Epidermal melanocyte (primary cell): ENCODE measurements around the gene C18orf63.
"Not testable (repeated sequence)": the region's sequence is repeated elsewhere in the genome, so short reads cannot be mapped to it uniquely, and the experiment has no call there.

Experiments used
- DNase-seq: peaks from one replicate; pipeline ENCODE4 v3.0.0; 2011; ENCODE audit warnings: low spot score; ENCODE audit not compliant: insufficient read length

The C18orf63 gene

DNA sequence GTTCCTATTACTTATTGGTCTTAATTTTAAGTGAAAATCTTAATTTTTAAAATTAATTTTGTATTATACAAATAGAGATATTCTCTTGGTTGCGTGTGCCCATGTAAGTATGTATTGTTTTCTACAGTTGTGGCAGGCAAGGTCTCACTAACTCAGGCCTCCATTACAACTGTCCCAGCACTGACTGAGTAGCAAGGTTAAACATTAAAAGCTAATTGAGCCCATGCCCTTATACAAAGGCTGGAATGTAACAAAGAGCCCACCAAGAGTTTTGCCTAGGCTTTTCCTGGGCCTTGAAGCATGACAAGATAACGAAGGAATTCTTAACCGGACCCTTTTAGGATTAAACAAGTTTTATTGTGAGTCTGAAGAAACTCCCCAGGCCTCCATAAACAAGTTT is 11.2 kb downstream of the C18orf63 start:
- not testable (repeated sequence) for DNase-seq

GRCh38 chr18:74328206-74328605 is 12.6 kb downstream of the C18orf63 start:
- no peak for DNase-seq

- DNase-seq = no peak
These were observed 14.1 kb downstream of the C18orf63 start for GRCh38 chr18:74329688-74330205.

DNA sequence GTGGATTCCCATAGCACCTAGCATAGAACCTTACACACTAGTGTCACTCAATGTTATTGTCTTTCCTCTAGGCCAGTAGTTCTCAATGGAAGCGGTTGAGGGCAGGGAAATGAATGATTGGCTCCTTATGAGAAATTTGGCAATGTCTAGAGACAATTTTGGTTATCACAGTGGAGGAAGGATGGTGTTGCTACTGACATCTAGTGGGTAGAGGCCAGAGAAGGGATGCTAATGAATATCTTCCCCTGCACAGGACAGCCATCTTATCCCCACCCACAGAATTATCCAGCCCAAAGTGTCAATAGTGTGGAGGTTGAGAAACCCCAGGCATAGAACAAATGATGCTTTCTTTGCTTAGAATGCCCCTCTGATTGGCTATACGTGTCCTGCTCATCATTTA is 15.8 kb downstream of the C18orf63 start:
- DNase-seq = no peak

DNA sequence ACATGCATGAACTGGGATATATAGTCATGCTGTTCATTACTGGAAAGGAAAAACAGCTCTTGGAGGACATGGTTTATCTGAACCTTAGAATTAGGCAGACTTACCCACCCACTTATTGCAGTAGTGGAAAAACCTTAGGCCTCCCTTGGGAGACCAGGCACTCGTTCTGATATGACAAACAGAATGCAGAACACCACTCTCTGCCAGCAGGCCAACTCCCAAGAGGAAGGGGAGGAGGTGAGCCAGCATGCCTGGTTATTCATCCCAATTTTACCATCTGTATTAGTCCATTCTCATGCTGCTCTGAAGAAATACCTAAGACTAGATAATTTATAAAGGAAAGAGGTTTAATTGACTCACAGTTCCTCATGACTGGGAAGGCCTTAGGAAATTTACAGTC is 17.5 kb downstream of the C18orf63 start:
- DNase-seq = no peak

DNA sequence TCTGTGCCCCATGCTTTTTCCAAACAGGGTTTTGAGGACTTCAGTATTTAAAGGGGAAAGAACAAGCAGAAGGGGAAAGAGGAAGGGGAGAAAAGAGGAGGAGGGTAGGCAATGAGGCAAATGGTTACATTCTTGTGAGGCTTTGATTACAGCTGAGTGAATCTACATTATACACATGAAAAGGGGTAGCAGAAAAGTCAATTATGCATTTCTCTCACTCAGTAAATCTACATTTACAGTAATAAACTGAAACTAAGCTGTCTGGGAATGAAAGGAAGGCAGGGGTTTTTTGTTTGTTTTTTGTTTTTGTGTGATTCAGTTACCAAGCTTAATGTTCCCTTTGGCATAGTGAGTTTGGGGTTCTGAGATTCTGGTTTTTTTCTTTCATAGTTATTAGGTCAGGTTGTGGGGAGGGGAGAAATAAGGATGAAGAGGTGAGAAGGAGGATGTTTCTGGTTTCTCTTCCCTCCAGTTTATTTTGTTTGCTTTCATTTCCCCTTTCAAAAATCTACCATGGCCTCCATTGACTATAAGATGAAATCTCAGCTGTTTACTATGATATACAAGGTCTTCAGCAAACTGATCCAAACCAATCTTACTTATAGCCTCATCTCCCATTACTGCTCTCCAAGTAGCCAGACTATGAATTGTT is 18.7 kb downstream of the C18orf63 start:
- no peak for DNase-seq

GRCh38 chr18:74336656-74337055 is 21.0 kb downstream of the C18orf63 start:
- no peak for DNase-seq

DNA sequence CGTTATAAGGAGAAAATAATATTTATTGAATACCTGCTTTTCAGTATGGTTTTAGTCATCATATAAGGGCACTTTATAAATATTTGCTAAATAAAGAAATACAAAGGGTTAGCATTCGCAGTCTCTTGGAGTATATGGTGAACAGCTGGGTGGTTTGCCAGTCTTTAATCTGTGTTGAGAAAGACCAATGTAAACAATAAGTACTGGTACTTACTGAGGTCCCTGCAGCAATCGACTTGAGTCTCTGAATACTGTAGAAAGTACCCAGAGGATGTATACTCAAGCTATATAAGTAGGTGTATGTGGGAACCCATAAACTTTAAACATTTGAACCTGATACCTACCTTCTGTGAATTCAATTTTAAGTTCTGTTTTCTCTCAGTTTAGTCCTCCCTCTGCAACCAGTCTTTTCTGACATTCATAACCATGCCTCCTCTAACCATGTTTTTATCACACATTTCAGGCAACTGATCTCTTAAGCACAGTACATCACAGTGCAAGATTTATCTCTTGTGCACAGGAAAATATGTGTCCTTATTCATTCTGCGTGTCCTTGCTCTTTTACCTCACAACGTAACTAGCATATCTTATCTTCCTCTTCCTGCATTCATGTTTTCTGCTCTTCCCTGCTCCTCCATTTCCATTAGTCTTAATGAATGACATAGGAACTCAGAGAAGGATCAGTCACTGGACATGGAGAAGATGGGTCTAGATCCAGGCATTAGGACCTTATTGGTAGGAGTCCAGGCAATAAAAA is 21.7 kb downstream of the C18orf63 start:
- DNase-seq = no peak

DNA sequence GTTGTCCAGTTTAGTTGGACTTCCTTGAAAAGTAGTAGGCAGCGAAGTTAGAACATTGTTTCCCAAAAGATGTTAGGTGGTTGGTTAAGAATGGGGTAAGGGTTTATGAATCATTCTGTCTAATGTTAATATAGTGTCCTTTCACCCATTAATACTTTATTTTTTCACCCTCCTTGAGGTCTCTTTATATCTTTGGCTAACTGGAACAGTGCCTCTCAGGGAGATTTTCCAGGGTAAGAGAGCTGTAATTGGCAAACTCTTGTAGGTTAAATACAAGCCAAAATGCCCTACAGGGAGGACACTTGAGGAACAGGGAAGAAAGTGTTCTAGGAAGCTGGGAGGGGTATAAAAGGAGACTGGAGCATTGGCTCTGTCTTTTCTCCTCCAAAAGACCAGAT is 22.3 kb downstream of the C18orf63 start:
- no peak for DNase-seq

DNA sequence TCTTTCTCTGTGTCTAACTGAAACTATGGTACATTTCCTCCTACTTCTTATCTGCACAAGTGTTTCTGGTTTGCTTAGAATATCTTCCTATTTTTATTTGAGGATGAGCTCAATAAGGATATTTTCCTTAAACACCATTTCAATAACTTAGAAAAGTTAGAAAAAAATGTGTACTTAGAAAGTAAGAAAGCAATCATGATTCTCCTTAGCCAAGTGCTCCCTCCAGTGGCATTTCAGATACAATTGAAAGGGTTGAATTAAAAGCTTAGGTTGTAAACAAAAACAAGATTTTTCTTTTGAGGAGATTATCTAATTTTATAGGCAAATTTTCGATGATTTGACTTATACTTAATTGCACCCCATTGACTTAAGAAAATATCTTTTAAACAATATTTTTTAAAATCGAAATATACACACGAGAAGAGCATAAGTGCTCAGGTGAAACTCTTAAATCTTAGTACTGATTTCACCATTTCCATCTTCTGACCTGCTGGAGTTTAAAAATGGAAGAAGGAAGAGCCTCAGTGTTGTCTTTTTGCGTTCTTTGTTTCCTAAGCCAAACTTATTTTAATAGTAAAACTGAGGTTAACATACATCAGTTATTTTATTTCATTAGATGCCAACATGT is 26.9 kb downstream of the C18orf63 start:
- no peak for DNase-seq

DNA sequence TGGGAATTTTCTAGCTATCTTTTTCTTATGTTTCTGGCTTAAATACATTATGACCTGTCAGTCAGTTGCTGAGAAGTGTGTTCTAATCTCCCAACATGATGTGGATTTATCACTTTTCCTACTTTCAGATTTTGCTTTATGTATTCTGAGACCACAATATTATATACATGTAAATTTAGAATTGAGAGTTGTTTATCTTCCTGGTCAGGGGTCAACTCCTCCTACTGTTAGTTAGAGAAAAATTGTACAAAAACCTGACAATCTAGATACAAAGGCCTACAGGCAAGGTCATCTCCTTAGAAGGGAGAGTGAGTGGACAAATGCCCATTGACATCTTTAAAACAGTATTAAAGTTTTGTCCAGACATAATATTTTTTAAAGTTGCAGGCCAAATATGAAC is 30.6 kb downstream of the C18orf63 start:
- no peak for DNase-seq

GRCh38 chr18:74348581-74348980 is 32.9 kb downstream of the C18orf63 start:
- DNase-seq = no peak

GRCh38 chr18:74351354-74351753 is 35.7 kb downstream of the C18orf63 start:
- no peak for DNase-seq

GRCh38 chr18:74353169-74353775 is 37.6 kb downstream of the C18orf63 start:
- DNase-seq = peak; percentile 62

DNA sequence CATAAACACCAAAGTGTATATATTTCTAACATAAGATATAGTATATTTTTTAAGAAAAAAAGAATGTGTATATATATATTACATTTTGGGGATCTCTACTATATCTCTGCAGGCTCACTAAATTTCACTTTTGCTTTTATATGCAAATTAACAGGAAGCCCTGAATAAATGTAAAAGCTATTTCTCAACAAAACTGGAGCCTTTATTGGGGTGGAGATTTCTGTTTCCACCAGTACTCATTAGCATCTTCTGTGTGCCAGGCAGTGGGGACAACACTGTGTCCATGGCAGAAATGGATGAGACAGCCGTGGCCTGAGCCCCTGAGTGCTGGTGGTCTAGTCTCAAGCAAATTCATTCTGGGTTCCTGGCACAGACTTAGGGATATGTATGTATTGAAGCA is 41.3 kb downstream of the C18orf63 start:
- DNase-seq = no peak

DNA sequence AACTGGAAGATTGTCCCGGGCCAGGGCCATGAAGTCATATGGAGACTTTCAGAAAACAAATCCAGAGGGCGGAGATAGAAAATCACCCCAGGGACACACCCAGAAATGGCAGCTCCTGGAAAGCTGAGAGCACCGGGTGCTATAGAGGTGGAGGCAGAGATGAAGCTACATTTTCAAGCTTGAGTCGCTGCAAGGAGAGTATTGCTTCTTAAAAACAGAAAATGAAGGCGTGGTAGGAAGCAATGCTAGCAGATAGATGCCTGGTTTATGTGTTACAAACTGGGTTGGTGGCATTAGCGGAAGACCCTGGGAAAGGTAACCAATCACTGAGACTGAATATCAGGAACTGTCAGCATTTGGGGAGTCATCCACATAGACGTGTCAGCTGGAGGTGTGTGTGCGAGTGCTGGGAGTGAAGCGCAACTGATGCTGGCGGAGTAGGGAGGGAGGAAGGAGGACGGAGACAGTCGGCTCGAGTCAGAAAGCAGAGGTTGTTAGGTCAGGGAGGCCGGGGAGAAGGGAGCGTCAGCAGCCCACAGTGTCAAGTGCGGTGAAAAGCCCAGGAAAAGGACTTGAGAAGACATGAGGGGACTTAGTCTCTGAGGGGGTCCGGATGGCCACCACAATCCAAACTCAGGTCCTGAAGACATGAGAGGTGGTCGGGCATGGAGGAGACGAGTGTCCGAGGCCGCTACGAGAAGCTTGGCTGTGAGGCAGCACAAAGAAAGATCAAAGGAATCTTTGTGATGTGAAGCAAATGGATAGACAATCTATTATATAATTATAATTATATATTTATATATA is 45.4 kb downstream of the C18orf63 start:
- DNase-seq = no peak

DNA sequence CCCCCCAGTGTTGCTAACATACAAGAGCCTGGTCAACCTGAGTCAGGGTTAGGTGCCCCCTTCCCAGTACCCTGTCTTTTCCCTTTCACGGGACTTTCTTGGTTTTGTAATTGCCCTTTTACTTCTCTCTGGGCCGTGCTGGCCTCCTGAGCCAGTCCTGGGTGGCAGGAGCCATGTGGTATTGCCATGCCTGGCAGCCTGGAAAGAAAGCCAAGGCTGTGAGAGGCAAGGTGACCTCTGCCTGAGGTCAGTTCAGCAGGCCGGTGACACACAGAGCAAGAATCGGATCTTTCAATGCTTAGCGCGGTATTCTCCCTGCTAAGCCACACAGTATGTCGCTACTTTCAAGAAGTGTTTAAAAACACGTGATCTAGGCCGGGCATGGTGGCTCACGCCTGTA is 52.3 kb downstream of the C18orf63 start:
- DNase-seq = no peak

GRCh38 chr18:74368901-74369705 is 53.5 kb downstream of the C18orf63 start:
- DNase-seq = no peak

GRCh38 chr18:74370115-74370514 is 54.5 kb downstream of the C18orf63 start:
- no peak for DNase-seq

GRCh38 chr18:74373428-74373827 is 57.8 kb downstream of the C18orf63 start:
- no peak for DNase-seq
